HepG2 (cell line): ENCODE measurements around the gene NFATC2. TPM values are rescaled to one million over a fixed set of nuclear protein-coding genes. Genes with fewer than 3 reads are reported as not detected.
A peak's percentile ranks its signal among the peaks of the same experiment; 100 is the strongest.

Source experiments
- ATAC-seq: fragments of 200-7000 bp; cut with Tn5 transposase; 3 replicates; pipeline ENCODE4 v1.9.1; 2020; ENCODE audit warnings: mild to moderate bottlenecking, moderate library complexity
- BruUV-seq: library from RNA; stranded (reverse); fragments of 400-500 nt; replicated peaks from 2 replicates; lab custom pipeline; 2021; lab: Mats Ljungman, UMichigan
- CTCF ChIA-PET: fragments of 300-600 bp; formaldehyde crosslinking; extraction: SDS; loops from one replicate; lab custom pipeline; 2021; ENCODE audit warnings: low total read pairs, inconsistent platforms, low intra/inter-chr PET ratio; lab: Yijun Ruan, JAX
- POLR2A ChIA-PET: fragments of 350-600 bp; sonication (Branson Sonifier 250); formaldehyde crosslinking; loops from one replicate; lab custom pipeline; 2020; ENCODE audit warnings: antibody characterized with exemption, inconsistent platforms; lab: Yijun Ruan, JAX
- DNase-seq: peaks from one replicate; pipeline ENCODE4 v3.0.0-alpha.2; 2015; ENCODE audit warnings: low spot score
- FAIRE-seq: peaks from 3 replicates; lab custom pipeline; 2011; peaks lifted over from hg19 to GRCh38; lab: Jason Lieb, UNC
- H2AFZ ChIP-seq: one replicate; pipeline ENCODE4 v1.6.1; 2011; ENCODE audit warnings: low read length, inconsistent platforms
- H3K27ac ChIP-seq: fragments of 300-600 bp; 3 replicates; pipeline ENCODE4 v1.8.0; 2011; ENCODE audit warnings: mixed run types, mild to moderate bottlenecking, mixed read lengths, low read length, inconsistent platforms; ENCODE audit not compliant: insufficient read depth; ENCODE audit errors: extremely low read length
- H3K27me3 ChIP-seq, 2 experiments: fragments of 200-600 bp in 1 of 2; 2 replicates in 1 of 2; 3 replicates in 1 of 2; pipeline versions ENCODE4 v1.6.0 to v1.8.0; 2011; ENCODE audit warnings: low read length in 2 of 2, mild to moderate bottlenecking in 2 of 2, moderate library complexity in 2 of 2, inconsistent platforms in 1 of 2; ENCODE audit not compliant: insufficient read depth in 2 of 2, control insufficient read depth in 1 of 2
- H3K36me3 ChIP-seq, 2 experiments: fragments of 200-600 bp in 1 of 2; replicated peaks in 1 of 2; 2 replicates in 1 of 2; 3 replicates in 1 of 2; pipeline versions ENCODE4 v1.5.1 to v1.8.0; 2011; ENCODE audit warnings: low read length in 2 of 2, inconsistent platforms in 1 of 2; ENCODE audit not compliant: insufficient read depth in 2 of 2, control insufficient read depth in 1 of 2
- H3K4me1 ChIP-seq: 2 replicates; pipeline ENCODE4 v1.5.1; 2012; ENCODE audit warnings: low read length, inconsistent platforms; ENCODE audit not compliant: insufficient read depth
- H3K4me2 ChIP-seq: 2 replicates; pipeline ENCODE4 v1.6.0; 2011; ENCODE audit warnings: low read depth, low read length, inconsistent platforms
- H3K4me3 ChIP-seq, 3 experiments: fragments of 200-600 bp in 1 of 3; sonication (generic), shearing (Covaris generic) in 1 of 3; replicated peaks in 1 of 3; 2 replicates each; pipeline ENCODE4 v1.5.1; 2011 to 2016; ENCODE audit warnings: low read length in 3 of 3, inconsistent platforms in 2 of 3, low read depth in 2 of 3, mild to moderate bottlenecking in 2 of 3, control low read depth in 1 of 3, mixed read lengths in 1 of 3; ENCODE audit not compliant: insufficient read depth in 1 of 3
- H3K79me2 ChIP-seq: one replicate; pipeline ENCODE4 v1.6.1; 2011; ENCODE audit warnings: low read length, inconsistent platforms; ENCODE audit not compliant: insufficient read depth
- H3K9ac ChIP-seq: 2 replicates; pipeline ENCODE4 v1.6.0; 2011; ENCODE audit warnings: mild to moderate bottlenecking, low read depth, low read length, inconsistent platforms; ENCODE audit not compliant: insufficient read depth
- H3K9me3 ChIP-seq: 2 replicates; pipeline ENCODE4 v1.5.1; 2012; ENCODE audit warnings: mild to moderate bottlenecking, low read length
- H4K20me1 ChIP-seq: 2 replicates; pipeline ENCODE4 v1.6.0; 2011; ENCODE audit warnings: inconsistent platforms, mild to moderate bottlenecking, low read length, moderate library complexity; ENCODE audit not compliant: insufficient read depth
- ATF6 ChIP-seq: sonication (generic); formaldehyde crosslinking; conservative IDR thresholded peaks from 2 replicates; pipeline ENCODE4 v1.4.0; 2020; ENCODE audit warnings: missing genetic modification reagents
- BRF2 ChIP-seq: sonication (generic); formaldehyde crosslinking; IDR thresholded peaks from 2 replicates; pipeline ENCODE4 v1.8.1; 2022; ENCODE audit warnings: mild to moderate bottlenecking, missing genetic modification reagents
- EZH2 ChIP-seq: conservative IDR thresholded peaks from 2 replicates; pipeline ENCODE4 v1.6.1; 2012; ENCODE audit warnings: mild to moderate bottlenecking, low read depth, low read length, moderate library complexity
- MXD1 ChIP-seq: sonication (generic); formaldehyde crosslinking; IDR thresholded peaks from 2 replicates; pipeline ENCODE4 v1.4.0; 2020; ENCODE audit warnings: mild to moderate bottlenecking, missing genetic modification reagents
- POGK ChIP-seq: sonication (generic); formaldehyde crosslinking; conservative IDR thresholded peaks from 2 replicates; pipeline ENCODE4 v1.8.0; 2022; ENCODE audit warnings: mild to moderate bottlenecking, moderate library complexity, missing genetic modification reagents
- SIX4 ChIP-seq: sonication (generic); formaldehyde crosslinking; IDR thresholded peaks from 2 replicates; pipeline ENCODE4 v1.4.0; 2020; ENCODE audit warnings: missing genetic modification reagents
- ZFP82 ChIP-seq: sonication (generic); formaldehyde crosslinking; IDR thresholded peaks from 2 replicates; pipeline ENCODE4 v1.5.1; 2020; ENCODE audit warnings: mild to moderate bottlenecking, missing genetic modification reagents, borderline replicate concordance
- ZFX ChIP-seq: sonication (generic); formaldehyde crosslinking; IDR thresholded peaks from 2 replicates; pipeline ENCODE4 v1.4.0; 2020; ENCODE audit warnings: mild to moderate bottlenecking, low read depth, missing genetic modification reagents, moderate library complexity
- ZFYVE20 ChIP-seq: sonication (generic); formaldehyde crosslinking; IDR thresholded peaks from 2 replicates; pipeline ENCODE4 v1.8.0; 2023; ENCODE audit warnings: low read depth, mild to moderate bottlenecking, moderate library complexity, missing genetic modification reagents, borderline replicate concordance
- ZKSCAN1 ChIP-seq: fragments of 150-350 bp; IDR thresholded peaks from 2 replicates; pipeline ENCODE4 v1.6.1; 2014; ENCODE audit warnings: low read length
- ZMYM3 ChIP-seq: sonication (generic); formaldehyde crosslinking; IDR thresholded peaks from 2 replicates; pipeline ENCODE4 v1.5.1; 2020; ENCODE audit warnings: mild to moderate bottlenecking, missing genetic modification reagents
- ZNF12 ChIP-seq: sonication (generic); formaldehyde crosslinking; IDR thresholded peaks from 2 replicates; pipeline ENCODE4 v1.5.0; 2020; ENCODE audit warnings: missing genetic modification reagents
- ZNF230 ChIP-seq: sonication (generic); formaldehyde crosslinking; IDR thresholded peaks from 2 replicates; pipeline ENCODE4 v1.4.0; 2020; ENCODE audit warnings: mild to moderate bottlenecking, missing genetic modification reagents
- ZNF746 ChIP-seq: sonication (generic); formaldehyde crosslinking; IDR thresholded peaks from 2 replicates; pipeline ENCODE4 v1.8.0; 2022; ENCODE audit warnings: mild to moderate bottlenecking, missing genetic modification reagents
- ZSCAN21 ChIP-seq: sonication (generic); formaldehyde crosslinking; IDR thresholded peaks from 2 replicates; pipeline ENCODE4 v1.8.0; 2022; ENCODE audit warnings: mild to moderate bottlenecking, missing genetic modification reagents, moderate library complexity, borderline replicate concordance
- WGBS: methylation state at CpG from one replicate; pipeline ENCODE4 v1.1.6; 2017; ENCODE audit warnings: low lambda C conversion rate; 5-methylcytosine and 5-hydroxymethylcytosine counted together
- in situ Hi-C: cut with HindIII; loops from 2 replicates; pipeline ENCODE4 v1.10.0; 2017; ENCODE audit warnings: low pct_unique_long_range_greater_than_20kb; ENCODE audit not compliant: extremely low pct_ligation_motif_present
- intact Hi-C: fragments of 100-400 bp; cut with micrococcal nuclease; formaldehyde crosslinking; loops from one replicate; pipeline ENCODE4 v1.10.0; 2022; ENCODE audit not compliant: unreplicated experiment
- polyA plus RNA-seq, 8 experiments: library from polyadenylated mRNA; depleted of rRNA in 3 of 8; stranded (reverse) in 7 of 8; unstranded in 1 of 8; fragments of >200 nt; fragmentation: Illumina TruSeq in 4 of 8; extraction: Trizol in 4 of 8; gene quantifications; 2 replicates each; pipeline versions ENCODE4 v1.2.1 to v1.2.3, GENCODE V29; 2011 to 2016; ENCODE audit warnings: low read depth in 4 of 8, missing spikeins in 1 of 8, mixed read lengths in 1 of 8; ENCODE audit not compliant: insufficient read depth in 1 of 8
- total RNA-seq, 5 experiments: library from RNA; depleted of rRNA; stranded (reverse); fragments of >200 nt; fragmentation: Illumina TruSeq; extraction: Trizol; gene quantifications; 2 replicates each; pipeline ENCODE4 v1.2.3, GENCODE V29; 2016; ENCODE audit warnings: low read depth in 1 of 5

The NFATC2 gene
- total and polyA plus RNA-seq, 2 of the 13 experiments (the other 11 are each of a cell fraction or from before 2014, with no cell fraction given): 1.9 to 3.3 TPM

- TF ChIP-seq ZNF230 (CRISPR knock-in tag) (0 out of 2 replicates have a peak, but pooled peaks have one; percentile 62), ZSCAN21 (CRISPR knock-in tag) (no peak), POGK (CRISPR knock-in tag) (0 out of 2 replicates have a peak, but pooled peaks have one; percentile 51), ZFX (CRISPR knock-in tag) (0 out of 2 replicates have a peak, but pooled peaks have one; percentile 27), ZMYM3 (CRISPR knock-in tag) (peak; percentile 98)
These were observed 96.3 kb downstream of the NFATC2 start (continued) for GRCh38 chr20:51446230-51446629.

GRCh38 chr20:51445591-51445990, 96.9 kb downstream of the NFATC2 start:
- H3K27me3 ChIP-seq: no peaks in the 10 kb centered on the region
- BruUV-seq: no TSS peak
- peaks cover 8% of the 10 kb centered on the region; the same call in 1 of the 2 replicates for H4K20me1 ChIP-seq
- H3K27ac ChIP-seq: no peak overlapping the region
- H3K79me2 ChIP-seq: no peaks in the 10 kb centered on the region
- H3K4me2 ChIP-seq: no peak overlapping the region
- in situ Hi-C loops: no loop called here
- CTCF ChIA-PET: no interaction called here
- DNase-seq (no peak), FAIRE-seq (no peak), ATAC-seq (no peak)
- H3K4me1 ChIP-seq: peaks cover 23% of the 10 kb centered on the region
- no peaks in the 10 kb centered on the region for H3K9me3 ChIP-seq
- no peak overlapping the region for H3K4me3 ChIP-seq
- intact Hi-C loops: loop anchor here (2.0 kb wide), 1 partner anchor 95 kb away; no protein-coding TSS in a partner anchor
- H3K36me3 ChIP-seq: peaks cover 0 to 5% of the 10 kb centered on the region in 2 experiments; a peak in 1 of 5 replicates
- H3K9ac ChIP-seq: no peak overlapping the region
- WGBS: 70% methylated on average over 8 of the region's 8 CpGs
- POLR2A ChIA-PET: no interaction called here
- H2AFZ ChIP-seq: no peak overlapping the region
- TF ChIP-seq SIX4 (CRISPR knock-in tag) (peak; percentile 33; the same call in 1 of the 2 replicates), ATF6 (no peak), MXD1 (CRISPR knock-in tag) (0 out of 2 replicates have a peak, but pooled peaks have one; percentile 10), ZNF12 (CRISPR knock-in tag) (no peak), ZNF746 (CRISPR knock-in tag) (no peak), ZFP82 (CRISPR knock-in tag) (no peak), ZFYVE20 (CRISPR knock-in tag) (no peak), BRF2 (no peak), ZKSCAN1 (peak; percentile 90), EZH2 (no peak)
